ENCODE data around the gene IPO8.

The IPO8 gene

GRCh38 chr12:30719060-30719459 lies 23.4 kb upstream of the IPO8 start:
- TF ChIP-seq, protein P1, sequence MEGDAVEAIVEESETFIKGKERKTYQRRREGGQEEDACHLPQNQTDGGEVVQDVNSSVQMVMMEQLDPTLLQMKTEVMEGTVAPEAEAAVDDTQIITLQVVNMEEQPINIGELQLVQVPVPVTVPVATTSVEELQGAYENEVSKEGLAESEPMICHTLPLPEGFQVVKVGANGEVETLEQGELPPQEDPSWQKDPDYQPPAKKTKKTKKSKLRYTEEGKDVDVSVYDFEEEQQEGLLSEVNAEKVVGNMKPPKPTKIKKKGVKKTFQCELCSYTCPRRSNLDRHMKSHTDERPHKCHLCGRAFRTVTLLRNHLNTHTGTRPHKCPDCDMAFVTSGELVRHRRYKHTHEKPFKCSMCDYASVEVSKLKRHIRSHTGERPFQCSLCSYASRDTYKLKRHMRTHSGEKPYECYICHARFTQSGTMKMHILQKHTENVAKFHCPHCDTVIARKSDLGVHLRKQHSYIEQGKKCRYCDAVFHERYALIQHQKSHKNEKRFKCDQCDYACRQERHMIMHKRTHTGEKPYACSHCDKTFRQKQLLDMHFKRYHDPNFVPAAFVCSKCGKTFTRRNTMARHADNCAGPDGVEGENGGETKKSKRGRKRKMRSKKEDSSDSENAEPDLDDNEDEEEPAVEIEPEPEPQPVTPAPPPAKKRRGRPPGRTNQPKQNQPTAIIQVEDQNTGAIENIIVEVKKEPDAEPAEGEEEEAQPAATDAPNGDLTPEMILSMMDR (IDR thresholded peaks at IDR 0.05; ENCODE audit: low read length): no peak
- no peak for TF ChIP-seq EZH2 (IDR thresholded peaks at IDR 0.05; ENCODE audit: borderline replicate concordance, low read length)
- Histone ChIP-seq H3K4me1 (ENCODE audit: insufficient read depth, low read length, severe bottlenecking) (no peaks in the 10 kb centered on the region), H3K27me3 (ENCODE audit: insufficient read depth, low read length) (no peaks in the 10 kb centered on the region), H2AFZ (ENCODE audit: low read length) (no peak overlapping the region), H3K79me2 (ENCODE audit: insufficient read depth, low read length) (no peaks in the 10 kb centered on the region), H3K4me3 (ENCODE audit: low read depth, low read length, poor library complexity, severe bottlenecking) (no peak overlapping the region), H3F3A (ENCODE audit: insufficient read depth, low read length) (no peaks in the 10 kb centered on the region), H3K9ac (ENCODE audit: low read length) (no peak overlapping the region), H3K27ac (ENCODE audit: low read depth, low read length, poor library complexity, severe bottlenecking) (no peak overlapping the region), H4K20me1 (ENCODE audit: insufficient read depth, low read length) (no peaks in the 10 kb centered on the region), H3K9me2 (ENCODE audit: low read depth, low read length) (no peaks in the 10 kb centered on the region), H3K4me2 (ENCODE audit: low read length) (no peak overlapping the region), H3K36me3 (ENCODE audit: insufficient read depth, low read length) (peaks cover 30% of the 10 kb centered on the region; the same call in 1 of the 2 replicates), H3K9me3 (ENCODE audit: low read length) (no peaks in the 10 kb centered on the region)

DNA sequence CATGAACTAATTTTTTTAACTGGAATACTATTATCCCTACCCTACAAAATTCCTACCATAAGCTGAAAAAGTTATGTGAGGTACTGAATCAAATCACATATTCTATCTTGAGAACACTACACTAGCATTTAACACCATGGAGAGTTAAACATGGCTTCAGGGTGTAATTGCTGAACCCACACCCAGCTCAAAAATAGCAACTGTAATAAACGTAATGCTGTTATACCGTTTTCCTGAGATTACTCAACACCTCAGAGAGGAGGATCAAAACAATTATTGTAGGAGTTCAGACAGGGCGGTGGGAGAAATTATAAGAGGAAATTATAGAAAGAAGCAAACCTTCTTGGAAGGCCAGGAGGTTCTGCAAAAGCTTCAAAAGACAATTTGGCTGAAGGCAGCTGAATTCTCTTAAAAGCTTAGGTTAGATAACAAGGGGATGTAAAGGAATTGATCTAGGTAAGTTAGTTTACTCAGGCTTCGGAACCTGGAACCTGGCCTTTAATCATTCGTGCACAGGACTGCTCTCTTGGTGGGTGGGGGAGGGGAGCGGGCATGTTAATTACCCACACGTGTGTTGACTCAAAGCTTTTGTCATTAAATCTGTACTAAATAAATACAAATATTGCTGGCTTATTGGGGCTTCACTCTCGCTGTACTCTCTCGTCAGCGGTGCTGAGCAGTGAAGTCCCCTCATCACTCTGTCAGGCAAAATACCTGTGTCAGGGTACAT lies 12.1 kb upstream of the IPO8 start:
- H3K4me1 ChIP-seq (ENCODE audit: insufficient read depth, low read length, severe bottlenecking): no peaks in the 10 kb centered on the region
- H3K9ac ChIP-seq (ENCODE audit: low read length): no peak overlapping the region
- no peaks in the 10 kb centered on the region for H3K79me2 ChIP-seq (ENCODE audit: insufficient read depth, low read length)
- H3K27me3 ChIP-seq (ENCODE audit: insufficient read depth, low read length): no peaks in the 10 kb centered on the region
- H3K4me2 ChIP-seq (ENCODE audit: low read length): no peak overlapping the region
- peaks cover 12% of the 10 kb centered on the region for H3K36me3 ChIP-seq (ENCODE audit: insufficient read depth, low read length)
- no peak overlapping the region for H3K4me3 ChIP-seq (ENCODE audit: low read depth, low read length, poor library complexity, severe bottlenecking)
- no peaks in the 10 kb centered on the region for H3F3A ChIP-seq (ENCODE audit: insufficient read depth, low read length)
- no peaks in the 10 kb centered on the region for H3K9me3 ChIP-seq (ENCODE audit: low read length)
- no peaks in the 10 kb centered on the region for H4K20me1 ChIP-seq (ENCODE audit: insufficient read depth, low read length)
- H2AFZ ChIP-seq (ENCODE audit: low read length): no peak overlapping the region
- H3K9me2 ChIP-seq (ENCODE audit: low read depth, low read length): no peaks in the 10 kb centered on the region
- H3K27ac ChIP-seq (ENCODE audit: low read depth, low read length, poor library complexity, severe bottlenecking): no peak overlapping the region
- TF ChIP-seq, protein P1 (IDR thresholded peaks at IDR 0.05; ENCODE audit: low read length): no peak
- TF ChIP-seq EZH2 (IDR thresholded peaks at IDR 0.05; ENCODE audit: borderline replicate concordance, low read length): no peak

DNA sequence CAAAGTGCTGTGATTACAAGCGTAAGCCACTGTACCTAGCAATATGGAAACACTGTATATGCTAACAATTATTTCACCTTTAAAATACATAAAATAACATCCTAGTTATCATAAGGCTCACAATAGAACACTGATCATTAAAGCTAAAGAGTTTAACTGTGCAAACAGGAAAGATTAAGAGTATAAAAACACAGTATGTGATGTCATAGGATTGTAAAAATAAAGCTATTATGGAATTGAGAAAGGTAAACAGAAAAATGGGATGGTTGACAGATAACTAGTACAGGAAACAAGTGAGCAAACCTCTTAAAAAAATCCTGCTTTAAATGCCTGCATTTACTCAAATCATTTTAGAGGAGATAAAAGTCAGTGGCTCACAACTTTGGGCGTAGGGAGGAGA lies 10.8 kb upstream of the IPO8 start:
- no peak overlapping the region for H2AFZ ChIP-seq (ENCODE audit: low read length)
- H3K79me2 ChIP-seq (ENCODE audit: insufficient read depth, low read length): no peaks in the 10 kb centered on the region
- no peak overlapping the region for H3K27ac ChIP-seq (ENCODE audit: low read depth, low read length, poor library complexity, severe bottlenecking)
- TF ChIP-seq, protein P1 (IDR thresholded peaks at IDR 0.05; ENCODE audit: low read length): no peak
- TF ChIP-seq EZH2 (IDR thresholded peaks at IDR 0.05; ENCODE audit: borderline replicate concordance, low read length): no peak
- no peak overlapping the region for H3K4me2 ChIP-seq (ENCODE audit: low read length)
- no peaks in the 10 kb centered on the region for H3F3A ChIP-seq (ENCODE audit: insufficient read depth, low read length)
- no peaks in the 10 kb centered on the region for H3K9me2 ChIP-seq (ENCODE audit: low read depth, low read length)
- H4K20me1 ChIP-seq (ENCODE audit: insufficient read depth, low read length): no peaks in the 10 kb centered on the region
- H3K9me3 ChIP-seq (ENCODE audit: low read length): no peaks in the 10 kb centered on the region
- H3K36me3 ChIP-seq (ENCODE audit: insufficient read depth, low read length): peaks cover 9% of the 10 kb centered on the region
- H3K4me1 ChIP-seq (ENCODE audit: insufficient read depth, low read length, severe bottlenecking): no peaks in the 10 kb centered on the region
- H3K9ac ChIP-seq (ENCODE audit: low read length): no peak overlapping the region
- H3K4me3 ChIP-seq (ENCODE audit: low read depth, low read length, poor library complexity, severe bottlenecking): no peak overlapping the region
- H3K27me3 ChIP-seq (ENCODE audit: insufficient read depth, low read length): no peaks in the 10 kb centered on the region
